ENCODE results near the gene ANKRD42.
"Not testable (repeated sequence)": the region's sequence is repeated elsewhere in the genome, so short reads cannot be mapped to it uniquely, and the experiment has no call there.

ANKRD42 gene

DNA sequence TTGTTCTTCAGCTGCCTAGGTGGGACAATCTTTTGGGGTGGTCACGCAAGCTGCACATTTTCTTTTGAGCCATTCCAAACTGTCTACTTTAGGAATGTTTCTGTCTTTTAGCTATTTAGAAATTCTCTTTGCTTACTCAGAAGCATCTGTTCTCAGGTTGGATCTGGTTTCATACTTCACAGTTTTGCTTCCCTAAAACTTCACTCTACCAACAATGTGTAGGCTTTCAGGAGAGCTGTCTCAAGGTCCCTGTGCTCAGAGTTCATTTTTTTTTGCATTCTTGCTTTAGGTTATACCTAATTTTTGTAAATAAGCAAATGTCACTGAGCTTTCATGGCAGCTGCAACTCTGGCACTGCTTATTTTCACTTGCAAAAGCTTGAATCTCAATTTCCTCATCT, 55.9 kb downstream of the ANKRD42 start:
- DNase-seq: no peak

GRCh38 chr11:83249972-83250593, 56.6 kb downstream of the ANKRD42 start:
- peak; percentile 24 to 40 for DNase-seq

DNA sequence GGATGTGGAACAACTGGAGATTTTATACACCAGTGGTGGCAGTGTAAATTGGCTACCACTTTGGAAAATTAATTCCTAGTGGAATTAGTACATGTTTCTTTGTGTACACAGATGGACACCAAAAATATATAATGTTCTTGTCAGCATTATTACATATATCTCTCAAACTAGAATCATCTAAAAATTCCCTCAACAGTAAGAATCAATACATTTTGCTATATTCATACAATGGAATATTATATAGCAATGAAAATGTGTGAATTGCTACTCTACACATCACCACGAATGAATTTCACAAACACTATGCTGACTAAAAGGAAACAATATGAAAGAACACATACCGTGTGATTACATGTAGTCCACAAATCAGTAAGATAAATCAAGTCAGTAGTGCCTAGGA, 58.8 kb downstream of the ANKRD42 start:
- no peak for DNase-seq

GRCh38 chr11:83252941-83253340, 59.4 kb downstream of the ANKRD42 start:
- DNase-seq: no peak

GRCh38 chr11:83255366-83255765, 61.9 kb downstream of the ANKRD42 start:
- DNase-seq: no peak

DNA sequence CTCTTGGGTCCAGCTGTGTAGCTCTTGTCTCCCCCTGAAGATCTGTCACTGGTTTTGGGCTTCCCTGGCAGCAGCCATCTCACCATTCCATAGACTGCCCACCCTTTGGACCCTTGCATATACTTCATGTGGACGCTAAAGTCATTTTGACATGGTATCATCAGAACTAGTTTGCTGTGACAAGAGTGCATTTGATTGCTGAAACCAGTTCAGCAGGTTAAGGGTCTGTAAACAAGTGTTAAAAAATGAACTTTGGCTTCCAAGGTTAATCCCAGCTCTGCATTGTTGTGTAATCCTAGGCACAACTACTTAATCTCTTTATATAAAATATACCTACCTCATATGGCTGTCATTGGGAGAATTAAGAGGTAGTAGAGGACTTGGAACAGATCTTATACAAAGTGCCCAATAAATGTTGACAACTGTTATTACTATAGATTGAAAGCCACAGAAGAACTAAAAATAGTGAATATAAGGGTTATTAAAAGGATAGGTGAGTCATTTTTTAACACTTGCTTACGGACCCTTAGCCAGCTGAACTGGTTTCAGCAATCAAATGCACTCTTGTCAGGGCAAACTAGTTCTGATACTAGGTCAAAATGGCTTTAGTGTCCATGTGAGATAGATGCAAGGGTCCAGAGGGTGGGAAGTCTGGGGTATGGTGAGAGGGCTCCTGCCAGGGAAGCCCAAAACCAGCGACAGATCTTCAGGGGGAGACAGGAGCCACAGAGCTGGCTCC, 63.3 kb downstream of the ANKRD42 start:
- no peak for DNase-seq

DNA sequence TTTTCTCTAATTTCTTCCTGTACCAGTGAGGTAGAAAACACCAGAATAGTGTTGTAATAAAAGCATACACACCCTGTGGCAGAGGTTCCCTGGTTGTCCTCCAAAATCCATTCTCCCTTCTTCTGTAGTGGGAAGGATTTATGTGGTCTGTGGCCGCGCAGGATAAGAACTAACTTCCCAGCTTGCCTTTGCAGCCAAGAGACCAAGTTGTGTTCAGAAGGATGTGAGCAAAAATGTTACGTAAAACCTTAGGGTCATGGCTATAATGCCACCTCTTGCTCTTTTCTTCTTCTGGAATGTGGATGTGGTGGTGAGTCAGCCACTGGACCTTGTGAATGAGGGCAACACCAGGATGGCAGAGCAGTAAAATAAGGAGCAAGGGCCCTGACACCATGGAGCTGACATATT, 64.3 kb downstream of the ANKRD42 start:
- DNase-seq: no peak

DNA sequence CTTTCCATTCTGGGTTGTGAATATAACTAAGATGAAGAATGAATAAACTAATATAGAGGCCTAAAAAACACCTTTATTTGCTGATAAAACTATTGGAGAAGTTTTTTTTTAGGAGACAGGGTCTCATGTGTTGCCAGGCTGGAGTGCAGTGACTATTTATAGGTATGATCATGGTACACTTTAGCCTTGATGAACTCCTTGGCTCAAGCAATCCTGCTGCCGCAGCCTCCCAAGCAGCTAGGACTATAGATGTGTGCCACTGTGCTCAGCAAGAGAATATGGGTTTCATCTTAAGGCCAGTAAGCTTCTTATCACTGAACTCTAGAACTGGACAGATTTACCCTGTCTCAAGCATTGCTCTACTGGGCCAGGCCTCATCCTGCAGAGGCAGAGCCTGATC, 66.0 kb downstream of the ANKRD42 start:
- DNase-seq: no peak

GRCh38 chr11:83265331-83265730, 71.8 kb downstream of the ANKRD42 start:
- DNase-seq: no peak

GRCh38 chr11:83269080-83269479, 75.6 kb downstream of the ANKRD42 start:
- DNase-seq: not testable (repeated sequence)

GRCh38 chr11:83271734-83272133, 78.2 kb downstream of the ANKRD42 start:
- DNase-seq: not testable (repeated sequence)

DNA sequence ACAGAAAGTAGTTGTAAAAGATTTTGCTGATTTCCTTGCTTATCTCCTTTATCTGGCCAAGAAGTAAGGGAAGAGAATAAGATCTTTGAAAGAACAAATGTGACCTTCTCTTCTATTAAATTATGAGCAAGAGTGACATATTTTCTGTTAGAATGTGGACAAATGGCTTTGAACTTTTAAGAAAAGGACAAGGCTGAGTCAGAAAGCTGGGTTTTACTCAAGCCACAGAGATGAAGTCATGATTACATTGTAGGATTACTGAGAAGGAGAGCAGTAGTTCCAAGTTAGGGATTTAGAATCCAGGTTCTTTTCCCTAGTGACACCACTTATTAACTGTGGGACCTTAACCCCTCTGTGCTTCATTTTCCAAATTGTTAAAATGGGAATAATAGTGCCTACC, 79.1 kb downstream of the ANKRD42 start:
- DNase-seq: no peak

DNA sequence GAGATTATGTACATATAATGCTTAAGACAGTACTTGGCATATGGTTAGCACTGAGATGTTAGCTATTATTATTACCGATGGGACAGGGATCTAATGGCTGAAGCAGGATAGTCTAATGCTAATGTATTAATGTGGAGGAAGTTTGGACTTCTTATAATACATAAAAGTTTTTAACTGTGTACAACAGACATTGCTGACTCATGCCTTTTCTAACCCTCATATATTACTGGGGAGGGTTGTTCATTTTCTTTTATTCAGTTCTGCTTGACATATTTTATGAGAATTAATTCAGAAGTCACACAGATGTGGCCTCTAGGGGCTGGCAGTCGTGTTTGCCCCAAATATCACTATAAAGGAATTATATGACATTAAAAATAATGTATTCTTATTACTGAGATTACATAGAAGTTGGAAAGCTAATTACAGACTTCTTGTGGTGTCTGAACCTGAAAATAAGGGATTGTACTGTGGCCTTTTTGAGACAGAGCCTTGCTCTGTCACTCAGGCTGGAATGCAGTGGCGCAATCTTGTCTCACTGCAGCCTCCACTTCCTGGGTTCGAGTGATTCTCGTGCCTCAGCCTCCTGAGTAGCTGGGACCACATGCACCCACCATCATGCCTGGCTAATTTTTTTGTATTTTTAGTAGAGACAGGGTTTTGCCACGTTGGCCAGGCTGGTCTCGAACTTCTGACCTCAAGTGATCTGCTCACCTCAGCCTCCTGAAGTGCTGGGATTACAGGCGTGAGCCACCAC, 82.6 kb downstream of the ANKRD42 start:
- DNase-seq: no peak

DNA sequence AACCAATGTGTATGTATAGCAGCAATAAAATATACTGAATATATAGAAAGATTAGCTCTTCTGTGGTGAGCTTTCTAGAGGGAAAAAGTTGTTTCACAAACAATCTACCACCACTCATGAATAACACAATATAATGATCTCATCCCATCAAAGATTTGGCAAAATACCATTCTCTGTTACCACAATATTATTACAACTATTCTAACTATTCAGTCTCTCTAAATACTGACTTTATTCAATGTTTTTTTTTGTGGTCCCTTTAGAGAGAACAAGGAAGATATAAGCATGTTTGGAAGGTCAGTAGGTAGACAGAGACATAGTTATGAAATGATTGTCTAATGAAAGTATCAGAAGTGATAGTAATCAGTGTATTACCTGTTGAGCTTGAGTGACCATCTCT, 84.8 kb downstream of the ANKRD42 start:
- no peak for DNase-seq

- DNase-seq: no peak
Observed at GRCh38 chr11:83280256-83280655, 86.7 kb downstream of the ANKRD42 start.

- no peak for DNase-seq
Observed at GRCh38 chr11:83282084-83282716, 88.7 kb downstream of the ANKRD42 start.

DNA sequence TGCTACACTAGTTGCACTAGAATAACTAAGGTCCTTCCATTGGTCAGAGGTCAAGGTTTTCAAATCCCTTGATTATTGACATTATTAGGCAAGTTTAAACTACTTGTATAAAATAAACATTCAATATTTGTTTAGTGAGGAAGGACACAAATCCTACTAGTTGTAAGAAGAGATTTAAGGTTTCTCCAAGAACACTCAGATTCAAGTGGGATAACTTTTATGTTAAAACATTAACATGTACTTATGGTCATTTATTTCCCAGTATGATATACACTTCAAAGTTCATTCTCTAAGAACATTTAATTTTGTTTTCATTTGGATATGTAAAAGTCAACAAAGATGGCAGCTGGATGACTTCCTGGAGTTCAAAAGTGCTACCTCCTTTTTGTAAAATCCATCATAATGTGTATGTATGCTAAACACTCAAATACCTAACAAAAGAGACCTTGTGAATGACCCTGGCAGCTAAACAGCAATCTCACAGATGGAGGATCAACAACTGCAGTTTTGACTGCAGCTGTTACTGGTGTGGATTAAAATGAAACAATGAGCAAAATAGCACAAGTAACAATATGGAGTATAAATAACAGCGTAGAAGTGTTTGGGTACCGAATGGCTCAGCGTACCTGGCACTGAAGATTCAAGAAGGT, 91.1 kb downstream of the ANKRD42 start:
- no peak for DNase-seq

- peak in 1 of 2 donors; percentile 64 for DNase-seq
Observed at GRCh38 chr11:83285151-83285770, 91.7 kb downstream of the ANKRD42 start.

- DNase-seq: peak; percentile 96
Observed at GRCh38 chr11:83285771-83286528, 92.4 kb downstream of the ANKRD42 start, which contains the start of gene CCDC90B. Gene CCDC90B (minus strand): TSS chr11:83286367. CDS start chr11:83285972, 395 bp downstream.

DNA sequence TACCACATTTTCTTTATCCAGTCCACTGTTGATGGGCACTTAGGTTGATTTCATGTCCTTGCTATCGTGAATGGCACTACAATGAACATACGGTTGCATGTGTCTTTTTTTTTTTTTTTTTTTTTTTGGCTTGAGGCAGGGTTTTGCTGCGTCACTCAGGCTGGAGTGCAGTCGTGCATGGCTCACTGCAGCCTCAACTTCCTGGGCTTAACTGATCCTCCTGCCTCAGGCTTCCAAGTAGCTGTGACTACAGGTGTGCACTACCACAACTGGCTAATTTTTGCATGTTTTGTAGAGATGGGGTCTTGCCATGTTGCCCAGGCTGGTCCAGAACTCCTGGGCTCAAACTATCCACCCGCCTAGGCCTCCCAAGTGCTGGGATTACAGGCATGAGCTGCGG, 94.1 kb downstream of the ANKRD42 start:
- no peak for DNase-seq

- peak; percentile 34 to 74 for DNase-seq
Observed at GRCh38 chr11:83292709-83293456, 99.4 kb downstream of the ANKRD42 start.
